Tibial nerve (tissue), 4 donors: ENCODE results near the gene TRMT13.

Experiments used
- CTCF ChIP-seq, 5 experiments: fragments of 200-600 bp in 3 of 5; fragments of 450-650 bp in 2 of 5; sonication (generic) in 3 of 5; IDR thresholded peaks; one replicate each; pipeline ENCODE4 v1.5.1; 2016 to 2019; ENCODE audit warnings: antibody characterized with exemption in 5 of 5, mild to moderate bottlenecking in 3 of 5, moderate library complexity in 2 of 5
- EP300 ChIP-seq, 2 donors: sonication (generic); formaldehyde crosslinking; IDR thresholded peaks; one replicate each; pipeline ENCODE4 v1.6.1; 2017; ENCODE audit warnings: antibody characterized with exemption in 2 of 2, mild to moderate bottlenecking in 1 of 2
- POLR2A ChIP-seq, 2 donors: fragments of 450-650 bp; IDR thresholded peaks; one replicate each; pipeline ENCODE4 v1.6.1; 2017; ENCODE audit warnings: antibody characterized with exemption in 2 of 2, mild to moderate bottlenecking in 2 of 2, moderate library complexity in 2 of 2

DNA sequence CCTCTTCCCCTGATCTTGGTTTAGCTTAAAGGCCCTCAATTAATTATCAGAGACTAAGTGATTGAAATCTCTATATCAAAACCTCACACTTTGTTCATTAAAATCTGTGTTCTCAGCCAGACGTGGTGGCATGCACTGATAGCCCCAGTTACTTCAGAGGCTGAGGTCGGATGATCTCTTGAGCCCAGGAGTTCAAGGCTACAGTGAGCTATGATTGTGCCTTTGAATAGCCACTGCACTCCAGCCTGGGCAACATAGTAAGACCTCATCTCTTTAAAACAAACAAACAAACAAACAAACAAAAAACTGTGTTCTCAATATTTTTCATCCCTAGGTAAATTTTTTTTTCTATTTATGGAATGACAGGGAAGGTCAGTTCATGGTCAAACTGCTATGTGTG lies 18.7 kb downstream of the TRMT13 start:
- TF ChIP-seq CTCF (IDR thresholded peaks at IDR 0.05) (no peak), POLR2A (IDR thresholded peaks at IDR 0.05) (no peak), EP300 (IDR thresholded peaks at IDR 0.05) (no peak)
